GM12874 (cell line): Measurements from ENCODE around the gene DPYSL4.

Experiments
- CTCF ChIP-seq: IDR thresholded peaks from 2 replicates; pipeline ENCODE4 v1.5.1; 2011; ENCODE audit warnings: low read depth, mild to moderate bottlenecking, control low read depth, low read length, moderate library complexity; ENCODE audit not compliant: insufficient read depth

Gene DPYSL4

GRCh38 chr10:132249226-132249724, 62.5 kb downstream of the DPYSL4 start:
- TF ChIP-seq CTCF = no peak

GRCh38 chr10:132249824-132250375, 63.2 kb downstream of the DPYSL4 start:
- no peak for TF ChIP-seq CTCF

- TF ChIP-seq CTCF = no peak
Measured at GRCh38 chr10:132250481-132251475, 64.0 kb downstream of the DPYSL4 start.

GRCh38 chr10:132251928-132252327, 65.2 kb downstream of the DPYSL4 start:
- no peak for TF ChIP-seq CTCF

- TF ChIP-seq CTCF = no peak
Measured at GRCh38 chr10:132252412-132252811, 65.7 kb downstream of the DPYSL4 start.

GRCh38 chr10:132253092-132253687, 66.4 kb downstream of the DPYSL4 start:
- TF ChIP-seq CTCF = no peak

GRCh38 chr10:132254841-132255240, 68.1 kb downstream of the DPYSL4 start:
- no peak for TF ChIP-seq CTCF
